ENCODE results near the gene RTTN.
"Not testable (repeated sequence)": the region's sequence is repeated elsewhere in the genome, so short reads cannot be mapped to it uniquely, and the experiment has no call there.

The RTTN gene

GRCh38 chr18:69981948-69982347 is 223.5 kb downstream of the RTTN start:
- H3K27ac ChIP-seq (ENCODE audit: low read length), result no peak overlapping the region

GRCh38 chr18:69980982-69981804 is 224.3 kb downstream of the RTTN start:
- Histone ChIP-seq H3K36me3 (ENCODE audit: control insufficient read depth in 2 of 2, insufficient read depth in 2 of 2, low read length in 2 of 2) (no peaks in the 10 kb centered on the region), H3K9ac (ENCODE audit: low read length in 2 of 2) (no peak overlapping the region), H3K27me3 (ENCODE audit: control insufficient read depth in 1 of 2, insufficient read depth in 2 of 2, low read length in 2 of 2) (no peaks in the 10 kb centered on the region), H3K27ac (ENCODE audit: low read length) (no peak overlapping the region), H3K4me3 (ENCODE audit: low read length in 2 of 2) (no peak overlapping the region), H3K4me1 (ENCODE audit: control insufficient read depth, insufficient read depth, low read length) (no peaks in the 10 kb centered on the region), H3K9me3 (ENCODE audit: control insufficient read depth in 2 of 2, low read length in 2 of 2) (peaks cover 4 to 5% of the 10 kb centered on the region in 2 donors)

More at GRCh38 chr18:69981948-69982347, 223.5 kb downstream of the RTTN start:
- H3K36me3 ChIP-seq (ENCODE audit: control insufficient read depth in 2 of 2, insufficient read depth in 2 of 2, low read length in 2 of 2), result no peaks in the 10 kb centered on the region
- no peak overlapping the region for H3K4me3 ChIP-seq (ENCODE audit: low read length in 2 of 2)
- H3K27me3 ChIP-seq (ENCODE audit: control insufficient read depth in 1 of 2, insufficient read depth in 2 of 2, low read length in 2 of 2), result no peaks in the 10 kb centered on the region
- peaks cover under 1 to 4% of the 10 kb centered on the region in 2 donors for H3K9me3 ChIP-seq (ENCODE audit: control insufficient read depth in 2 of 2, low read length in 2 of 2)
- H3K4me1 ChIP-seq (ENCODE audit: control insufficient read depth, insufficient read depth, low read length), result no peaks in the 10 kb centered on the region
- no peak overlapping the region for H3K9ac ChIP-seq (ENCODE audit: low read length in 2 of 2)

GRCh38 chr18:69980509-69980908 is 225.0 kb downstream of the RTTN start:
- no peaks in the 10 kb centered on the region for H3K27me3 ChIP-seq (ENCODE audit: control insufficient read depth in 1 of 2, insufficient read depth in 2 of 2, low read length in 2 of 2)
- H3K9ac ChIP-seq (ENCODE audit: low read length in 2 of 2), result no peak overlapping the region
- no peak overlapping the region for H3K27ac ChIP-seq (ENCODE audit: low read length)
- H3K4me1 ChIP-seq (ENCODE audit: control insufficient read depth, insufficient read depth, low read length), result no peaks in the 10 kb centered on the region
- no peak overlapping the region for H3K4me3 ChIP-seq (ENCODE audit: low read length in 2 of 2)
- H3K9me3 ChIP-seq (ENCODE audit: control insufficient read depth in 2 of 2, low read length in 2 of 2), result peaks cover 4 to 5% of the 10 kb centered on the region in 2 donors
- H3K36me3 ChIP-seq (ENCODE audit: control insufficient read depth in 2 of 2, insufficient read depth in 2 of 2, low read length in 2 of 2), result no peaks in the 10 kb centered on the region

- Histone ChIP-seq H3K27ac (ENCODE audit: low read length) (no peak overlapping the region), H3K36me3 (ENCODE audit: control insufficient read depth in 2 of 2, insufficient read depth in 2 of 2, low read length in 2 of 2) (no peaks in the 10 kb centered on the region), H3K4me1 (ENCODE audit: control insufficient read depth, insufficient read depth, low read length) (no peaks in the 10 kb centered on the region), H3K27me3 (ENCODE audit: control insufficient read depth in 1 of 2, insufficient read depth in 2 of 2, low read length in 2 of 2) (no peaks in the 10 kb centered on the region), H3K9ac (ENCODE audit: low read length in 2 of 2) (no peak overlapping the region), H3K4me3 (ENCODE audit: low read length in 2 of 2) (no peak overlapping the region), H3K9me3 (ENCODE audit: control insufficient read depth in 2 of 2, low read length in 2 of 2) (peaks cover 4 to 5% of the 10 kb centered on the region in 2 donors)
Observed at GRCh38 chr18:69978732-69979715, 226.5 kb downstream of the RTTN start.

- not testable (repeated sequence) for H3K9ac ChIP-seq (ENCODE audit: low read length in 2 of 2); H3K9me3 ChIP-seq (ENCODE audit: control insufficient read depth in 2 of 2, low read length in 2 of 2)
Observed at GRCh38 chr18:69975294-69975693, 230.2 kb downstream of the RTTN start.

GRCh38 chr18:69974365-69974764 is 231.1 kb downstream of the RTTN start:
- no peak overlapping the region for H3K9ac ChIP-seq (ENCODE audit: low read length in 2 of 2)
- no peaks in the 10 kb centered on the region for H3K4me1 ChIP-seq (ENCODE audit: control insufficient read depth, insufficient read depth, low read length)
- no peak overlapping the region for H3K27ac ChIP-seq (ENCODE audit: low read length)
- H3K36me3 ChIP-seq (ENCODE audit: control insufficient read depth in 2 of 2, insufficient read depth in 2 of 2, low read length in 2 of 2), result no peaks in the 10 kb centered on the region
- H3K9me3 ChIP-seq (ENCODE audit: control insufficient read depth in 2 of 2, low read length in 2 of 2), result peaks cover 4 to 5% of the 10 kb centered on the region in 2 donors
- H3K27me3 ChIP-seq (ENCODE audit: control insufficient read depth in 1 of 2, insufficient read depth in 2 of 2, low read length in 2 of 2), result no peaks in the 10 kb centered on the region
- no peak overlapping the region for H3K4me3 ChIP-seq (ENCODE audit: low read length in 2 of 2)

More at GRCh38 chr18:69975294-69975693, 230.2 kb downstream of the RTTN start:
- not testable (repeated sequence) for H3K27me3 ChIP-seq (ENCODE audit: control insufficient read depth in 1 of 2, insufficient read depth in 2 of 2, low read length in 2 of 2); H3K4me3 ChIP-seq (ENCODE audit: low read length in 2 of 2); H3K4me1 ChIP-seq (ENCODE audit: control insufficient read depth, insufficient read depth, low read length); H3K36me3 ChIP-seq (ENCODE audit: control insufficient read depth in 2 of 2, insufficient read depth in 2 of 2, low read length in 2 of 2); H3K27ac ChIP-seq (ENCODE audit: low read length)

- Histone ChIP-seq H3K4me1 (ENCODE audit: control insufficient read depth, insufficient read depth, low read length) (no peaks in the 10 kb centered on the region), H3K4me3 (ENCODE audit: low read length in 2 of 2) (no peak overlapping the region), H3K9ac (ENCODE audit: low read length in 2 of 2) (no peak overlapping the region), H3K27ac (ENCODE audit: low read length) (no peak overlapping the region), H3K36me3 (ENCODE audit: control insufficient read depth in 2 of 2, insufficient read depth in 2 of 2, low read length in 2 of 2) (no peaks in the 10 kb centered on the region), H3K9me3 (ENCODE audit: control insufficient read depth in 2 of 2, low read length in 2 of 2) (no peaks in the 10 kb centered on the region), H3K27me3 (ENCODE audit: control insufficient read depth in 1 of 2, insufficient read depth in 2 of 2, low read length in 2 of 2) (no peaks in the 10 kb centered on the region)
Observed at GRCh38 chr18:69969491-69969890, 236.0 kb downstream of the RTTN start.

GRCh38 chr18:69968039-69968438 is 237.4 kb downstream of the RTTN start:
- Histone ChIP-seq H3K36me3 (ENCODE audit: control insufficient read depth in 2 of 2, insufficient read depth in 2 of 2, low read length in 2 of 2) (no peaks in the 10 kb centered on the region), H3K4me1 (ENCODE audit: control insufficient read depth, insufficient read depth, low read length) (no peaks in the 10 kb centered on the region), H3K27ac (ENCODE audit: low read length) (no peak overlapping the region), H3K9ac (ENCODE audit: low read length in 2 of 2) (no peak overlapping the region), H3K9me3 (ENCODE audit: control insufficient read depth in 2 of 2, low read length in 2 of 2) (no peaks in the 10 kb centered on the region), H3K4me3 (ENCODE audit: low read length in 2 of 2) (no peak overlapping the region), H3K27me3 (ENCODE audit: control insufficient read depth in 1 of 2, insufficient read depth in 2 of 2, low read length in 2 of 2) (no peaks in the 10 kb centered on the region)

- Histone ChIP-seq H3K4me3 (ENCODE audit: low read length in 2 of 2) (no peak overlapping the region), H3K4me1 (ENCODE audit: control insufficient read depth, insufficient read depth, low read length) (no peaks in the 10 kb centered on the region), H3K27ac (ENCODE audit: low read length) (no peak overlapping the region), H3K9ac (ENCODE audit: low read length in 2 of 2) (no peak overlapping the region), H3K9me3 (ENCODE audit: control insufficient read depth in 2 of 2, low read length in 2 of 2) (no peaks in the 10 kb centered on the region), H3K36me3 (ENCODE audit: control insufficient read depth in 2 of 2, insufficient read depth in 2 of 2, low read length in 2 of 2) (no peaks in the 10 kb centered on the region), H3K27me3 (ENCODE audit: control insufficient read depth in 1 of 2, insufficient read depth in 2 of 2, low read length in 2 of 2) (no peaks in the 10 kb centered on the region)
Observed at GRCh38 chr18:69963196-69963595, 242.3 kb downstream of the RTTN start.

- H3K27me3 ChIP-seq (ENCODE audit: control insufficient read depth in 1 of 2, insufficient read depth in 2 of 2, low read length in 2 of 2), result no peaks in the 10 kb centered on the region
- no peaks in the 10 kb centered on the region for H3K4me1 ChIP-seq (ENCODE audit: control insufficient read depth, insufficient read depth, low read length)
- no peaks in the 10 kb centered on the region for H3K36me3 ChIP-seq (ENCODE audit: control insufficient read depth in 2 of 2, insufficient read depth in 2 of 2, low read length in 2 of 2)
Observed at GRCh38 chr18:69961718-69962117, 243.8 kb downstream of the RTTN start.

More at GRCh38 chr18:69961718-69962117, 243.8 kb downstream of the RTTN start:
- no peaks in the 10 kb centered on the region for H3K9me3 ChIP-seq (ENCODE audit: control insufficient read depth in 2 of 2, low read length in 2 of 2)
- H3K9ac ChIP-seq (ENCODE audit: low read length in 2 of 2), result no peak overlapping the region
- no peak overlapping the region for H3K27ac ChIP-seq (ENCODE audit: low read length)
- no peak overlapping the region for H3K4me3 ChIP-seq (ENCODE audit: low read length in 2 of 2)
